Activated T-cell treated with anti-CD3 and anti-CD28 coated beads for 1 hour (primary cell): ENCODE data around the gene TEKT1.
"Not testable (repeated sequence)": the region's sequence is repeated elsewhere in the genome, so short reads cannot be mapped to it uniquely, and the experiment has no call there.

Experiments
- DNase-seq: peaks from one replicate; pipeline ENCODE4 v3.0.0-alpha.2; 2020; ENCODE audit warnings: low read depth

The TEKT1 gene

GRCh38 chr17:6831661-6832263, at the start of gene TEKT1:
TEKT1 (minus strand) TSS chr17:6831729; CDS start chr17:6830376, 1,353 bp downstream.
- peak; percentile 57 for DNase-seq

GRCh38 chr17:6879221-6879975, 47.9 kb upstream of the TEKT1 start:
- DNase-seq: not testable (repeated sequence)

- DNase-seq: not testable (repeated sequence)
These were observed 43.7 kb upstream of the TEKT1 start for GRCh38 chr17:6875276-6875675.

GRCh38 chr17:6872936-6873335, 41.4 kb upstream of the TEKT1 start:
- no peak for DNase-seq

- no peak for DNase-seq
These were observed 39.3 kb upstream of the TEKT1 start for GRCh38 chr17:6870841-6871240.

GRCh38 chr17:6868582-6868981, 37.1 kb upstream of the TEKT1 start:
- no peak for DNase-seq

GRCh38 chr17:6867849-6868248, 36.3 kb upstream of the TEKT1 start:
- DNase-seq: no peak

GRCh38 chr17:6862825-6863224, 31.3 kb upstream of the TEKT1 start:
- DNase-seq: no peak

GRCh38 chr17:6862122-6862521, 30.6 kb upstream of the TEKT1 start:
- no peak for DNase-seq

- no peak for DNase-seq
These were observed 26.4 kb upstream of the TEKT1 start for GRCh38 chr17:6857904-6858303.

GRCh38 chr17:6857336-6857735, 25.8 kb upstream of the TEKT1 start:
- DNase-seq: no peak

GRCh38 chr17:6856051-6856450, 24.5 kb upstream of the TEKT1 start:
- DNase-seq: no peak

GRCh38 chr17:6853764-6854442, 22.4 kb upstream of the TEKT1 start:
- DNase-seq: no peak

GRCh38 chr17:6848545-6849179, 17.1 kb upstream of the TEKT1 start:
- not testable (repeated sequence) for DNase-seq

- not testable (repeated sequence) for DNase-seq
These were observed 14.6 kb upstream of the TEKT1 start for GRCh38 chr17:6846138-6846537.

- DNase-seq: not testable (repeated sequence)
These were observed 12.9 kb upstream of the TEKT1 start for GRCh38 chr17:6844406-6844805.

- no peak for DNase-seq
These were observed 11.8 kb upstream of the TEKT1 start for GRCh38 chr17:6843241-6843880.

- not testable (repeated sequence) for DNase-seq
These were observed 10.2 kb upstream of the TEKT1 start for GRCh38 chr17:6841769-6842168.

- DNase-seq: no peak
These were observed 1.0 kb downstream of the TEKT1 start for GRCh38 chr17:6830383-6830986.

GRCh38 chr17:6823011-6823442, 8.5 kb downstream of the TEKT1 start:
- DNase-seq: no peak

- no peak for DNase-seq
These were observed 12.6 kb downstream of the TEKT1 start for GRCh38 chr17:6818938-6819337.

GRCh38 chr17:6816368-6816767, 15.2 kb downstream of the TEKT1 start:
- not testable (repeated sequence) for DNase-seq
